Measurements from ENCODE around the gene TRIM8. TPM values are rescaled to one million over a fixed set of nuclear protein-coding genes. Genes with fewer than 3 reads are reported as not detected.

TRIM8 gene
- total RNA-seq, 1 donor: 126 TPM

DNA sequence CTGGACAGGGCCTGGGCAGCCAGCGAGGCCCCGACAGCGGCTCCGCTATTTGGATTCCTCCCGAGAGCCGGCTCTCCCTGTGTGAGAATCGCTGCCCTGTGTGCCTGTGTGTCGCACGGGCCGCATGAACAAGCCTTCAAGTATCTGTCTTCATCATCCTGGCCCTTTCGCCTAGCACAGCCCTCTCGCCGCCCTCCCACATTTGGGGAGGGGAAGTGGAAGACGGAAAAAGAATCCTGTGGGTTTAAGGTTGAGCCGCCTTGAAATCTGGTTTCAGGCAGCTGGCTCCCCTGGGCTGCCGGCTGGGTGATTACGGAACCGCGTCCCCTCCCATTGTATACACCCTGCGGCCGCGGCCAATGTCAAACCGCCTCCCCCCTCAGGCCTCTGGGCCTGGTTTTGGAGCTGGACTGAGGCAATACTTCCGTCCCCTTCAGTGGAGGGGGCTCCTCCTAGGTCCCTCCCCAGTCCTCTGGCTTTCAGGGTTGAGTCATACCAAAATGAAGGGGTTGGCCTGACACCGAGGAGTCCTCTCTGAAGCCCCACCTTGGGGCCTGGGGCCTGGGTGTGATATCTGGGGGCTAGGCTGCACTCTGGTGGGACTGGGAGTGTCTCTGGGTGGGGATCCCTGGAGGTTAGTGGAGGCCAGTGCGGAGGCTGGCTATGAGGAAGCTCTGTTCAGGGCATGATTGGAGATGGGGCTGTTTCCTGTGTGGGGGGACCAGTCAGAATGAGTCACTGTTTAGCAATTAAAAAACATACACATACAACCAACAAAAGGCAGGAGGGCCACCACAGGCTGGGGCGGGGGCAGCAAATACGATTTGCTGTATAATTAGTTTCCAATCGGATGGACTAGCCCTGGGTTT, 1.7 kb downstream of the TRIM8 start:
- Histone ChIP-seq H4K20me1 (ENCODE audit: insufficient read depth, low read length) (peaks cover 60% of the 10 kb centered on the region), H3K9me3 (ENCODE audit: low read depth, low read length) (no peaks in the 10 kb centered on the region), H3K4me1 (ENCODE audit: insufficient read depth, low read length) (peaks cover 43% of the 10 kb centered on the region), H3K4me2 (ENCODE audit: insufficient read depth, low read length) (peak overlapping the region; percentile 85), H3K27me3 (ENCODE audit: insufficient read depth, low read length) (no peaks in the 10 kb centered on the region), H3K4me3 (ENCODE audit: insufficient read depth, low read length) (peak overlapping the region; percentile 88), H3K79me2 (ENCODE audit: insufficient read depth, low read length) (peaks cover 69% of the 10 kb centered on the region), H2AFZ (ENCODE audit: low read length) (peak overlapping the region; percentile 61), H3K27ac (ENCODE audit: low read depth, low read length) (peak overlapping the region; percentile 97), H3K36me3 (ENCODE audit: insufficient read depth, low read length) (peaks cover 13% of the 10 kb centered on the region)
- TF ChIP-seq, protein P1, sequence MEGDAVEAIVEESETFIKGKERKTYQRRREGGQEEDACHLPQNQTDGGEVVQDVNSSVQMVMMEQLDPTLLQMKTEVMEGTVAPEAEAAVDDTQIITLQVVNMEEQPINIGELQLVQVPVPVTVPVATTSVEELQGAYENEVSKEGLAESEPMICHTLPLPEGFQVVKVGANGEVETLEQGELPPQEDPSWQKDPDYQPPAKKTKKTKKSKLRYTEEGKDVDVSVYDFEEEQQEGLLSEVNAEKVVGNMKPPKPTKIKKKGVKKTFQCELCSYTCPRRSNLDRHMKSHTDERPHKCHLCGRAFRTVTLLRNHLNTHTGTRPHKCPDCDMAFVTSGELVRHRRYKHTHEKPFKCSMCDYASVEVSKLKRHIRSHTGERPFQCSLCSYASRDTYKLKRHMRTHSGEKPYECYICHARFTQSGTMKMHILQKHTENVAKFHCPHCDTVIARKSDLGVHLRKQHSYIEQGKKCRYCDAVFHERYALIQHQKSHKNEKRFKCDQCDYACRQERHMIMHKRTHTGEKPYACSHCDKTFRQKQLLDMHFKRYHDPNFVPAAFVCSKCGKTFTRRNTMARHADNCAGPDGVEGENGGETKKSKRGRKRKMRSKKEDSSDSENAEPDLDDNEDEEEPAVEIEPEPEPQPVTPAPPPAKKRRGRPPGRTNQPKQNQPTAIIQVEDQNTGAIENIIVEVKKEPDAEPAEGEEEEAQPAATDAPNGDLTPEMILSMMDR (IDR thresholded peaks at IDR 0.05; ENCODE audit: extremely low read depth, low read depth, low read length): no peak
- peak; percentile 99 for DNase-seq (ENCODE audit: insufficient read length, low spot score, missing footprints)

DNA sequence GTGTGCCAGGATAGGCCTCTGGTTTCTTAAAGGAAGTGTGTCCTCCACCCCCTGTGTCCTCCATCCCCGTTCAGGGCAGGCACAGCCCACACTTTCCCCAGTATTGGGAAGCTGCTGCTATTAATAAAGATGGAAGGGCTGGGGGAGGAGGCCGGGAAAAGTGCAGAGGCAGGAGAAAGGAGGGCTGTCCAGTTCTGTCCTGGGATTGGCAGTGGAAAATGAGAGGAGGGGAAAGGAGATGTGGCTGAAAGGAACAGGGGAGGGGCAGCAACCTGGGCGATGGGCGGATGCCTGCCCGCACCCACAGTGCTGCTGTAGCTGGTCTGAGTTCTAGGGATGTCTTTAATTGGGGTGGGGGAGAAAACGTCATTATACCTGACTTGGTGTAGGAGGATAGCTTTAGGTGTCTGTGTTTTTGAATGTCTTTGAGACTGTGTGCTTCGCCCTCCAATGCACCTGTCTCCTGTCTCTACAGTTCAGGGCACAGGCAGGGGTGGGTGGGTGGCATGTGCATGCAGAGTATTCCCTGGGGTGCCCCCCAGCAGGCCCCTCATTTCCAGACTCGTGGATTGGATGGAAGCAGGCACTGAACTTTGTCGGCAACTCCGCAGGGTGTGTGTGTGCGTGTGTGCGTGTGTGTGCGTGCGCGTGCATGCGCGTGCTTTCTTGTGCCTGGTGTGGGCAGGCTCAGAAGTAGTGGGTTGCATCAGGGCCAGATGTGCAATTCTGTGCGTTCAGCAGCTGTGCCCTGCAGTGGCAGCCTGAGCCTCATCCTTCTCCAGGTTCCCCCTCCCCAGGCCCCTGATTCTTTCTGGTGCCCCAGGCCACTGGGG, 2.5 kb downstream of the TRIM8 start:
- Histone ChIP-seq H3K4me3 (ENCODE audit: insufficient read depth, low read length) (peak overlapping the region; percentile 88), H4K20me1 (ENCODE audit: insufficient read depth, low read length) (peaks cover 69% of the 10 kb centered on the region), H3K79me2 (ENCODE audit: insufficient read depth, low read length) (peaks cover 78% of the 10 kb centered on the region), H3K27ac (ENCODE audit: low read depth, low read length) (peak overlapping the region; percentile 97), H3K36me3 (ENCODE audit: insufficient read depth, low read length) (peaks cover 22% of the 10 kb centered on the region), H2AFZ (ENCODE audit: low read length) (no peak overlapping the region), H3K4me2 (ENCODE audit: insufficient read depth, low read length) (peak overlapping the region; percentile 85), H3K27me3 (ENCODE audit: insufficient read depth, low read length) (no peaks in the 10 kb centered on the region), H3K4me1 (ENCODE audit: insufficient read depth, low read length) (peaks cover 38% of the 10 kb centered on the region), H3K9me3 (ENCODE audit: low read depth, low read length) (no peaks in the 10 kb centered on the region)
- DNase-seq (ENCODE audit: insufficient read length, low spot score, missing footprints): peak; percentile 97
- TF ChIP-seq, protein P1 (IDR thresholded peaks at IDR 0.05; ENCODE audit: extremely low read depth, low read depth, low read length): no peak

DNA sequence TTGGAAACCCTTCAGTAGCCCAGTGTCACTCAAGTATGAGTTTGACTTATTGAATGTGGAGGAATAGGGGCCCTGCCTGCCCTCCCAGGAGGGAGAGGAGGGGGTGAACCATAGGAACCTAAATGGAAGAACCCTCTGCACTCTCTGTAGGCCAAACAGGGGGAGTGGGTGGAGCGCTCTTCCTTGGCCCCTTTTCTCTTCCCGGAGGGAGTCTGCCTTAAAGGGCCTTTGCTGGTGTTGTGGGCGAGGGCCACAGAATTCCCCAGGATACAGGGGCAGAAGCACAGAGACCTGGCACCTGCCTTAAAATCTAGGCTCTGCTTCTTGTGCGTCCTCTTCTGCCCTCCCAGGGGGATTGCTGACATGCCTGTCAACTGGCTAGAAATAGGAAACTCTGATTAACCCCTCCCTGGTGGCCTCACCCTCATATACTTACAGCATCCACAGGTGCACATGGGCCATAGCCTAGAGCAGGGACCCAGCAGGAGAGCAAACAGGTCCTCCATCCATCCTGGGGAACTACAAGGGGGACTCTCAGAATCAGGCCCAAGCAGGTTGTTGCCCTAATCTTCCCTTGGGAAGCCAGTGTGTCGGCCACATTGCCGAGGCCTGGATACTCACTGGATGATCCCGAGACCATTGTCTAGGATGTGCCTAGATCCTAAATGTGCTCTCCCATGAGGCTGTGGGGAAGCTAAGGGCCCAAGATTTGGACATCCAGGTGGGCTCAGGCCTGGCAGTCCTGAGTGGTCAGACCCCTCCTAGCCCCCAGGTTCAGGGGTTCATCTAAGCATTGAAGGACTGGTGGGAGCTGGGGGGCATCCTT, 3.4 kb downstream of the TRIM8 start:
- H3K4me3 ChIP-seq (ENCODE audit: insufficient read depth, low read length): peak overlapping the region; percentile 88
- peaks cover 37% of the 10 kb centered on the region for H3K4me1 ChIP-seq (ENCODE audit: insufficient read depth, low read length)
- H3K4me2 ChIP-seq (ENCODE audit: insufficient read depth, low read length): peak overlapping the region; percentile 85
- peaks cover 77% of the 10 kb centered on the region for H4K20me1 ChIP-seq (ENCODE audit: insufficient read depth, low read length)
- DNase-seq (ENCODE audit: insufficient read length, low spot score, missing footprints): peak; percentile 92
- no peaks in the 10 kb centered on the region for H3K9me3 ChIP-seq (ENCODE audit: low read depth, low read length)
- TF ChIP-seq, protein P1 (IDR thresholded peaks at IDR 0.05; ENCODE audit: extremely low read depth, low read depth, low read length): no peak
- no peak overlapping the region for H2AFZ ChIP-seq (ENCODE audit: low read length)
- H3K36me3 ChIP-seq (ENCODE audit: insufficient read depth, low read length): peaks cover 27% of the 10 kb centered on the region
- H3K27ac ChIP-seq (ENCODE audit: low read depth, low read length): no peak overlapping the region
- no peaks in the 10 kb centered on the region for H3K27me3 ChIP-seq (ENCODE audit: insufficient read depth, low read length)
- peaks cover 86% of the 10 kb centered on the region for H3K79me2 ChIP-seq (ENCODE audit: insufficient read depth, low read length)

Data from osteoblast (primary cell).